WERI-Rb-1 (cell line): ENCODE measurements around the gene C6orf15.

Source experiments
- DNase-seq: peaks from one replicate; pipeline ENCODE4 v3.0.0-alpha.2; 2020
- H3K27ac ChIP-seq: fragments of 250-450 bp; sonication (Bioruptor Pico); 2 replicates; pipeline ENCODE4 v1.5.1; 2020; ENCODE audit warnings: mild to moderate bottlenecking, moderate library complexity
- H3K27me3 ChIP-seq: fragments of 250-450 bp; sonication (Bioruptor Pico); 2 replicates; pipeline ENCODE4 v1.5.1; 2021; ENCODE audit warnings: mild to moderate bottlenecking, low read depth, moderate library complexity; ENCODE audit not compliant: insufficient read depth, severe bottlenecking
- H3K36me3 ChIP-seq: fragments of 250-450 bp; sonication (Bioruptor Pico); 2 replicates; pipeline ENCODE4 v1.5.1; 2020; ENCODE audit warnings: mild to moderate bottlenecking, moderate library complexity
- H3K4me3 ChIP-seq: 2 replicates; pipeline ENCODE4 v1.5.1; 2011; ENCODE audit warnings: low read depth, mild to moderate bottlenecking, control low read depth, low read length
- H3K9me3 ChIP-seq: fragments of 250-450 bp; sonication (Bioruptor Pico); 2 replicates; pipeline ENCODE4 v1.5.1; 2021; ENCODE audit warnings: mild to moderate bottlenecking, moderate library complexity; ENCODE audit not compliant: severe bottlenecking
- CTCF ChIP-seq: IDR thresholded peaks from 2 replicates; pipeline ENCODE4 v1.5.1; 2011; ENCODE audit warnings: low read depth, mild to moderate bottlenecking, control low read depth, inconsistent platforms, low read length

The C6orf15 gene

GRCh38 chr6:31065556-31065955, 46.8 kb downstream of the C6orf15 start:
- no peak for DNase-seq
- Histone ChIP-seq H3K9me3 (no peaks in the 10 kb centered on the region), H3K4me3 (no peak overlapping the region), H3K36me3 (no peaks in the 10 kb centered on the region), H3K27ac (no peak overlapping the region), H3K27me3 (no peaks in the 10 kb centered on the region)
- TF ChIP-seq CTCF: no peak

- H3K9me3 ChIP-seq: no peaks in the 10 kb centered on the region
- DNase-seq: no peak
- no peaks in the 10 kb centered on the region for H3K36me3 ChIP-seq
- H3K4me3 ChIP-seq: no peak overlapping the region
- no peaks in the 10 kb centered on the region for H3K27me3 ChIP-seq
- H3K27ac ChIP-seq: no peak overlapping the region
- no peak for TF ChIP-seq CTCF
These were observed 48.4 kb downstream of the C6orf15 start for GRCh38 chr6:31063906-31064435.
